Measurements from ENCODE around the gene SHROOM1. TPM values are rescaled to one million over a fixed set of nuclear protein-coding genes. Genes with fewer than 3 reads are reported as not detected.
A peak's percentile ranks its signal among the peaks of the same experiment; 100 is the strongest.

Gene SHROOM1
- polyA plus RNA-seq, 2 donors = 3.3 to 5.6 TPM

DNA sequence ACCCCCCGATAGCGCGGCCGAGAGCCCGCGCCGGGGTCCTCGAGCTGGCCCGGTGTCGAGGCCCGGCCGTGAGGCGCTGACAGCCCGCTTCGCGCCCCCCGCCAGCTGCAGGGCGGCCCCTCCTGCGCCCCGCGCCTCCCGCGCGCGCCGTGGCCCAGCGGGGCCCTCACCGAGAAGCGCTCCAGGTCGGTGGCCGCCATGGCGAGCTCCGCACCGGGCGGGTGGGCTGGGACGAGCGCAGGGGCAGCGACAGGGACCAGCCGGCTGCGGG lies 53.6 kb downstream of the SHROOM1 start:
- Histone ChIP-seq H3K27ac (ENCODE audit: low read depth in 2 of 2, low read length in 1 of 2) (peak overlapping the region; percentile 21 to 82), H3K9me3 (ENCODE audit: control insufficient read depth in 2 of 2, insufficient read depth in 1 of 2, low read depth in 1 of 2, low read length in 1 of 2) (no peaks in the 10 kb centered on the region), H3K36me3 (ENCODE audit: control insufficient read depth in 2 of 2, insufficient read depth in 2 of 2, low read length in 1 of 2) (no peaks in the 10 kb centered on the region), H3K4me3 (ENCODE audit: low read depth in 1 of 2, low read length in 2 of 2) (peak overlapping the region; percentile 73 to 81), H3K27me3 (ENCODE audit: control insufficient read depth in 1 of 2, insufficient read depth in 2 of 2, low read length in 2 of 2) (no peaks in the 10 kb centered on the region), H3K4me1 (ENCODE audit: control insufficient read depth in 2 of 2, insufficient read depth in 2 of 2, low read length in 1 of 2) (peaks cover 12 to 29% of the 10 kb centered on the region in 2 donors)
- 1% methylated on average over 38 to 40 of the region's 40 CpGs for WGBS, 2 donors

- H3K4me3 ChIP-seq (ENCODE audit: low read depth in 1 of 2, low read length in 2 of 2) = peak overlapping the region; percentile 73 to 81
- WGBS, 2 donors = 7% methylated on average over 32 to 39 of the region's 39 CpGs
- peak overlapping the region; percentile 26 to 82 for H3K27ac ChIP-seq (ENCODE audit: low read depth in 2 of 2, low read length in 1 of 2)
- H3K27me3 ChIP-seq (ENCODE audit: control insufficient read depth in 1 of 2, insufficient read depth in 2 of 2, low read length in 2 of 2) = no peaks in the 10 kb centered on the region
- no peaks in the 10 kb centered on the region for H3K9me3 ChIP-seq (ENCODE audit: control insufficient read depth in 2 of 2, insufficient read depth in 1 of 2, low read depth in 1 of 2, low read length in 1 of 2)
- H3K36me3 ChIP-seq (ENCODE audit: control insufficient read depth in 2 of 2, insufficient read depth in 2 of 2, low read length in 1 of 2) = no peaks in the 10 kb centered on the region
- peaks cover 14 to 29% of the 10 kb centered on the region in 2 donors for H3K4me1 ChIP-seq (ENCODE audit: control insufficient read depth in 2 of 2, insufficient read depth in 2 of 2, low read length in 1 of 2)
Measured at GRCh38 chr5:132776131-132776937, 54.1 kb downstream of the SHROOM1 start.

DNA sequence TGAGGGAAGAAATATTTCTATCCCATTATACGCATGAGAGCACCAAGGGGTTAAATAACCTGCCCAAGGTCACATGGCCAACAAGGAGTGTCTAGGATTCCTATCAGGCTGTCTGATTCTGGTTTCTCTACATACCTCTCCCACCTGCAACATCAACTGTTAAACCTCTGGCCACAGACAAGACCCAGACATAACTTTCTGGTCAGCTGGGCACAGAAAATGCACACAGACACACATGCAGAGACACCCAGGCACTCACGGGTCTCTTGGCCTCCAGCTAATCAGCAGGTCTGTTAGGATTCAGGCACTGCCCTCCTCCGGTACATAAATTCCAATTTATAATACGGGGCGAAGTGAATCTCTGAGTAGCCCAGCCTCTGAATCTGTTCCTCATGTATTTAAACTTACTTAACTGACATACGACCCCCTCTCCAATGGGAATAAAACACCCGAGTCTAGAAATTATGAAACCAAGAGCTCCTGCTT lies 54.9 kb downstream of the SHROOM1 start:
- WGBS, 2 donors = 29% methylated on average over 7 of the region's 7 CpGs
- peak overlapping the region; percentile 21 to 81 for H3K4me3 ChIP-seq (ENCODE audit: low read depth in 1 of 2, low read length in 2 of 2)
- H3K4me1 ChIP-seq (ENCODE audit: control insufficient read depth in 2 of 2, insufficient read depth in 2 of 2, low read length in 1 of 2) = peaks cover 16 to 29% of the 10 kb centered on the region in 2 donors
- H3K27ac ChIP-seq (ENCODE audit: low read depth in 2 of 2, low read length in 1 of 2) = peak overlapping the region; percentile 34 to 58
- H3K36me3 ChIP-seq (ENCODE audit: control insufficient read depth in 2 of 2, insufficient read depth in 2 of 2, low read length in 1 of 2) = no peaks in the 10 kb centered on the region
- no peaks in the 10 kb centered on the region for H3K27me3 ChIP-seq (ENCODE audit: control insufficient read depth in 1 of 2, insufficient read depth in 2 of 2, low read length in 2 of 2)
- no peaks in the 10 kb centered on the region for H3K9me3 ChIP-seq (ENCODE audit: control insufficient read depth in 2 of 2, insufficient read depth in 1 of 2, low read depth in 1 of 2, low read length in 1 of 2)

DNA sequence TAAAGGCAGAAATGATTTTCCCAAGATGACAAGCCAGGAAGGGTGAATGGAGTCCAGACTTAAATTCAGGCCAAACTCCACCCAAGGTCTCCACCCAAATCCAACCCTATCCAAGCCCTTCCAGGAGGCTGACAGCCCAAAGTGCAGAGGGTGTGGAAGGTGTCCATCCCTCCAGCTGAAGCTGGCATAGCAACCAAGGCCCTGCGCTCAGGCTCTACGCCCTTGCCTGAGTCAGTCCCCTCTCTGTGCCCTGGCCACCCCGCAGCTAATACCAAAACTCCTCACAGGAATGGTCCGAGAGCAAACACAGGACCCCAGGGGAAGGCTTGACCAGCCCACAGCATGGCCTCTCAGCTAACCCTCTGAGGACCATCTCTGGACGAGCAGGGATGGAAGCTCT lies 55.6 kb downstream of the SHROOM1 start:
- H3K4me1 ChIP-seq (ENCODE audit: control insufficient read depth in 2 of 2, insufficient read depth in 2 of 2, low read length in 1 of 2) = peaks cover 16 to 29% of the 10 kb centered on the region in 2 donors
- no peaks in the 10 kb centered on the region for H3K27me3 ChIP-seq (ENCODE audit: control insufficient read depth in 1 of 2, insufficient read depth in 2 of 2, low read length in 2 of 2)
- WGBS, 2 donors = 48 to 71% methylated on average over 5 of the region's 5 CpGs

GRCh38 chr5:132774406-132774805 lies 56.0 kb downstream of the SHROOM1 start:
- Histone ChIP-seq H3K9me3 (ENCODE audit: control insufficient read depth in 2 of 2, insufficient read depth in 1 of 2, low read depth in 1 of 2, low read length in 1 of 2) (no peaks in the 10 kb centered on the region), H3K36me3 (ENCODE audit: control insufficient read depth in 2 of 2, insufficient read depth in 2 of 2, low read length in 1 of 2) (no peaks in the 10 kb centered on the region), H3K27me3 (ENCODE audit: control insufficient read depth in 1 of 2, insufficient read depth in 2 of 2, low read length in 2 of 2) (no peaks in the 10 kb centered on the region), H3K4me1 (ENCODE audit: control insufficient read depth in 2 of 2, insufficient read depth in 2 of 2, low read length in 1 of 2) (peaks cover 16 to 29% of the 10 kb centered on the region in 2 donors), H3K27ac (ENCODE audit: low read depth in 2 of 2, low read length in 1 of 2) (peak overlapping the region in 1 of 2 donors; percentile 14), H3K4me3 (ENCODE audit: low read depth in 1 of 2, low read length in 2 of 2) (no peak overlapping the region)
- 48% methylated on average over 3 of the region's 3 CpGs for WGBS, 2 donors

More for the DNA sequence above, 55.6 kb downstream of the SHROOM1 start:
- no peak overlapping the region for H3K4me3 ChIP-seq (ENCODE audit: low read depth in 1 of 2, low read length in 2 of 2)
- no peaks in the 10 kb centered on the region for H3K9me3 ChIP-seq (ENCODE audit: control insufficient read depth in 2 of 2, insufficient read depth in 1 of 2, low read depth in 1 of 2, low read length in 1 of 2)
- peak overlapping the region in 1 of 2 donors; percentile 62 for H3K27ac ChIP-seq (ENCODE audit: low read depth in 2 of 2, low read length in 1 of 2)
- H3K36me3 ChIP-seq (ENCODE audit: control insufficient read depth in 2 of 2, insufficient read depth in 2 of 2, low read length in 1 of 2) = no peaks in the 10 kb centered on the region

DNA sequence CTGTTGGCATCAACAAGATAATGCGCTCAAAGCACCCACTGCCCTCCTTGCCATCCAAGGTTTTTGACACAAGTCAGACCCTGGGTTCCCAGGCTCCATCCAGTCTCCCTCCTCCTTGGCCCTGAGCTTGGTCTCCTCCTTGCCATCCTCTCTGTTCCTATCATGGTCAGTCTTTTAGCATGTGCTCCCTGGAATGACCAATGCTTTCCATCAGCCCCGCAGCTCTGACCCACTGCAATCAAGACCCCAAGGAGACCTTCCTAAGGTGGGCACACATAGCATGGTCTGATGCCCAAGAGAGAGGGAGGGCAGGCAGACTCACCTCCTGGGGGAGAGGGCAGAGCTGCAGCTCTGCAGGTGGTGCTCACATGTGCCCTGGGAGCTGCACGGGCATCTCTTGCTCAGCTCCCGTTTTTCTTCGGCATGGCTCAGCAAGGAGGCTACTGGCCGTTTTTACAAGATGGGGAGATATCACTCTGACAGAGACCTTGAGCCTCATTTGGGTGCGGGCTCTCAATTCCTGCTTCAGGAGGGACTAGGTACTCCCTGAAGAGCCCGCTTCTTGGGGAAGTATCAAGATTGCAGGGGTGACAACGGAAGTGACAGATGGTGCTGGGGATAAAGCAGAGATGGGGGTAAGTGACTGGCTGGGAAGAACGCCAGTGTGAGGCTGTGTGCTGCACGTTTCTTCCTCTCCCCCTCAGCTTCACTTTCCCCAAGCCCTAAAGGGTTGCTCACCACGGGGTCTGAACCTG lies 56.7 kb downstream of the SHROOM1 start:
- H3K36me3 ChIP-seq (ENCODE audit: control insufficient read depth in 2 of 2, insufficient read depth in 2 of 2, low read length in 1 of 2) = no peaks in the 10 kb centered on the region
- WGBS, 2 donors = 56 to 65% methylated on average over 12 of the region's 12 CpGs
- no peak overlapping the region for H3K4me3 ChIP-seq (ENCODE audit: low read depth in 1 of 2, low read length in 2 of 2)
- H3K9me3 ChIP-seq (ENCODE audit: control insufficient read depth in 2 of 2, insufficient read depth in 1 of 2, low read depth in 1 of 2, low read length in 1 of 2) = no peaks in the 10 kb centered on the region
- H3K4me1 ChIP-seq (ENCODE audit: control insufficient read depth in 2 of 2, insufficient read depth in 2 of 2, low read length in 1 of 2) = peaks cover 16 to 29% of the 10 kb centered on the region in 2 donors
- H3K27ac ChIP-seq (ENCODE audit: low read depth in 2 of 2, low read length in 1 of 2) = no peak overlapping the region
- H3K27me3 ChIP-seq (ENCODE audit: control insufficient read depth in 1 of 2, insufficient read depth in 2 of 2, low read length in 2 of 2) = no peaks in the 10 kb centered on the region

DNA sequence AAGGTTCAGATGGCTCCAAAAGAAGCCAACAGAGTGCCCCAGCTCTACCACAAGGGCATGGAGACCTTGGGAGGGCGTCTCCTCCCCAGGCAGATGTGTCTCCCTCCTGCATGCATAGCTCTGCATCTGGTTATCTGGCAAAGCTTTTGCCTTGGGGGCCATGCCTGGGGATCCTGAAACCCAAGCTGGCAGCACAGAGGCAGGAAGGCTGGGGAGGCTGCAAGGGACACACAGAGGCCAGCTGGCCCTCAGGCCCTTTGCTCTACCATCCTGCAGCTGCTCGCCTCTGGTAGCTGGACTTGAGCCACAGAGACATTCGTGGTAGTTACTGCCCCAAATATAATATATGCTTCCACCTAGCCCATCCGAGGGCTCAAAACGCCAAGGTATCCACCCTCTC lies 57.3 kb downstream of the SHROOM1 start:
- Histone ChIP-seq H3K27ac (ENCODE audit: low read depth in 2 of 2, low read length in 1 of 2) (no peak overlapping the region), H3K4me3 (ENCODE audit: low read depth in 1 of 2, low read length in 2 of 2) (no peak overlapping the region), H3K9me3 (ENCODE audit: control insufficient read depth in 2 of 2, insufficient read depth in 1 of 2, low read depth in 1 of 2, low read length in 1 of 2) (no peaks in the 10 kb centered on the region), H3K4me1 (ENCODE audit: control insufficient read depth in 2 of 2, insufficient read depth in 2 of 2, low read length in 1 of 2) (peaks cover 16 to 32% of the 10 kb centered on the region in 2 donors), H3K27me3 (ENCODE audit: control insufficient read depth in 1 of 2, insufficient read depth in 2 of 2, low read length in 2 of 2) (no peaks in the 10 kb centered on the region), H3K36me3 (ENCODE audit: control insufficient read depth in 2 of 2, insufficient read depth in 2 of 2, low read length in 1 of 2) (no peaks in the 10 kb centered on the region)
- WGBS, 2 donors = 81% methylated on average over 5 of the region's 5 CpGs

DNA sequence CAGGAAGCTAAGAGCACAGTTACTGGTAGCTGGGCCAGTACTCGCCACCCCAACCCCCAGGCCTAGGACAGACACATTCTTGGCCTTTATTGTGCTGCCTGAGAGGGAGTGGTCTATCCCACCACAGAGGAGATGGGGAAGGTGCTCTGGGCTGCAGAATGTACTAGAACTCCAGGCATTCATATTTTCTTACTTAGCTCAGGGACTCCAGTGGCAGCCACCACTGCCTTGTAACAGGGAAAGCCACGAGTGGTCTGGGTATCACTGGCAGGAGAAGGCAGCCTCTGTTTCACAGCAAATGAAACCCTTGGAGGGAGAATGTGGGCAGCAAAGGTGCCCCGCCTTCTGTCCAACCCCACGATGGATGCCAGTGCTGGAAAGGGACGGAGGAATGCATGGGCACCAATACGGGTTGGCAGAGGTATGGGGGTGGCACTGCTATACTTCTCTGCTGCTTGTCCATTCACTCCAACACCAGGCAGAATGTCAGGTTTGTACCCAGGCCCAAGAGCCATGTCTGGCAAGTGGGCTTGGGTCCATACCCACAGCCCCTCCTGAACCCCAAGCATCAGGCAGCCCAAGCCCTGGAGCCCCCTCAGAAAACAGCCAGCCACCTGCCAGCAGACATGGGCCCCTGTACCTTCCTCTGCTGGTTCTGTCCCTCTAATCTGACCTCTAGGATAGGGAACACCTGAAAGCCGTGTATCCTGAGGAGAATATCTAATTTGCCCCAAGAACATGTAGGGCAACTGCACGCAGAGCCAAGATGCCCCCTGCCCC lies 58.0 kb downstream of the SHROOM1 start:
- 78 to 81% methylated on average over 8 of the region's 8 CpGs for WGBS, 2 donors
- H3K27ac ChIP-seq (ENCODE audit: low read depth in 2 of 2, low read length in 1 of 2) = no peak overlapping the region

More for the DNA sequence above, 58.0 kb downstream of the SHROOM1 start:
- Histone ChIP-seq H3K27me3 (ENCODE audit: control insufficient read depth in 1 of 2, insufficient read depth in 2 of 2, low read length in 2 of 2) (no peaks in the 10 kb centered on the region), H3K36me3 (ENCODE audit: control insufficient read depth in 2 of 2, insufficient read depth in 2 of 2, low read length in 1 of 2) (no peaks in the 10 kb centered on the region), H3K9me3 (ENCODE audit: control insufficient read depth in 2 of 2, insufficient read depth in 1 of 2, low read depth in 1 of 2, low read length in 1 of 2) (no peaks in the 10 kb centered on the region), H3K4me3 (ENCODE audit: low read depth in 1 of 2, low read length in 2 of 2) (no peak overlapping the region), H3K4me1 (ENCODE audit: control insufficient read depth in 2 of 2, insufficient read depth in 2 of 2, low read length in 1 of 2) (peaks cover 16 to 28% of the 10 kb centered on the region in 2 donors)
